ENCODE results near the gene CASTOR1.

- no peak for TF ChIP-seq FOXP4 (CRISPR knock-in tag; IDR thresholded peaks at IDR 0.05)
- TF ChIP-seq CDX4 (CRISPR knock-in tag; IDR thresholded peaks at IDR 0.05; ENCODE audit: borderline replicate concordance) = no peak
- no peak for TF ChIP-seq CBFB (CRISPR knock-in tag; IDR thresholded peaks at IDR 0.05; ENCODE audit: low read depth)
- no peak for TF ChIP-seq CTCF (IDR thresholded peaks at IDR 0.05)
- no peak for TF ChIP-seq NFE2L1 (CRISPR knock-in tag; IDR thresholded peaks at IDR 0.05)
- TF ChIP-seq ATF2 (CRISPR knock-in tag; IDR thresholded peaks at IDR 0.05; ENCODE audit: borderline replicate concordance, low read depth) = no peak
- no peak for TF ChIP-seq USF1 (CRISPR knock-in tag; IDR thresholded peaks at IDR 0.05)
- TF ChIP-seq TP53 (CRISPR knock-in tag; IDR thresholded peaks at IDR 0.05) = no peak
- no peak for TF ChIP-seq FOXP1 (CRISPR knock-in tag; IDR thresholded peaks at IDR 0.05; ENCODE audit: borderline replicate concordance)
- TF ChIP-seq GABPB1 (CRISPR knock-in tag; IDR thresholded peaks at IDR 0.05) = no peak
- no peak for TF ChIP-seq FOXJ3 (CRISPR knock-in tag; IDR thresholded peaks at IDR 0.05; ENCODE audit: borderline replicate concordance)
- TF ChIP-seq CREM (CRISPR knock-in tag; IDR thresholded peaks at IDR 0.05) = no peak
Measured at GRCh38 chr22:30260276-30260675, 29.0 kb downstream of the CASTOR1 start.
